ENCODE results near the gene C1orf216.
"Not testable (repeated sequence)": the region's sequence is repeated elsewhere in the genome, so short reads cannot be mapped to it uniquely, and the experiment has no call there.

Gene C1orf216

GRCh38 chr1:35690103-35690502 is 28.6 kb downstream of the C1orf216 start:
- not testable (repeated sequence) for H3K4me3 Mint-ChIP-seq, H3K27ac Mint-ChIP-seq

DNA sequence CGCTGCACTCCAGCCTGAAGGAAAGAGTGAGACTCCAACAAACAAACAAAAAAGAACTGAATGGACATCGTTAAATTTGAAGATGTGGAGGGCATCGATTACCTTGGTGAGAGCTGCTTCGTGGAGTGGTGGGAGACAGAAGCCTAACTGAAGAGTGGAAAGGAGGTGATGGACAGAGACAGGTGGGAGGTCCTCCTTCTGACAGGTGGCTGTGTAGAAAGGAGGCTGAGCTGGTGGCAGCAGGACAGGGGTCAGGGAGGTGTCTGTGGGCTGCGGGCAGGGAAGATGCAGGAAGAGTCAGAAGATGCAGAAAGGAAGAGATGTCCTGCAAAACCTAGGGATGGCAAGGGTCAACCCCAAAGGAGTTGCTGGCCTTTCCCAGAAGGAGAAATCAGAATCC is 30.5 kb downstream of the C1orf216 start:
- Mint-ChIP-seq H3K9me3 (no peaks in the 10 kb centered on the region), H3K4me3 (no peak overlapping the region), H3K27ac (no peak overlapping the region), H3K27me3 (ENCODE audit: low read depth) (peaks cover 40% of the 10 kb centered on the region), H3K4me1 (ENCODE audit: low read depth) (no peaks in the 10 kb centered on the region), H3K36me3 (ENCODE audit: low read depth) (no peaks in the 10 kb centered on the region)
- no peak for DNase-seq (ENCODE audit: low spot score)

More at GRCh38 chr1:35690103-35690502, 28.6 kb downstream of the C1orf216 start:
- not testable (repeated sequence) for H3K4me1 Mint-ChIP-seq (ENCODE audit: low read depth); H3K9me3 Mint-ChIP-seq; DNase-seq (ENCODE audit: low spot score); H3K36me3 Mint-ChIP-seq (ENCODE audit: low read depth)
- H3K27me3 Mint-ChIP-seq (ENCODE audit: low read depth) = peaks cover 32% of the 10 kb centered on the region

DNA sequence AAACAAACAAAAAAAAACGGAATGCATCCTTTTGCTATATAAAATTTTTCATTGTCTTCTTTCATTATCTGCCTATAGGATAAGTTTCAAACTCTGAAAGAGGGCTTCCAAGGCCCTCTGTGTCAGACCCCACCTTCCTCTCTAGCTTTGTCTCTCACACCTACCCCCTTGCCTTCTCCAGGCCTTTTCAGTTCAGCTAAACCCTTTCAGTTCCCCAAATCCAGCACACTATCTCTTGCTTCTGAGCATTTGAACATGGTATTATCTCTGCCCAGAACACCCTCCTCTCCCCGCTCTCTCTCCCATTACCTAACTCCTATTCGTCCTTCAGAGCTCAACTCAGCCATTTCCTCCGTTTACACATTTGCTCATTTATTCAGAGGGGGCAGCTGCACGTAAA is 35.7 kb downstream of the C1orf216 start:
- DNase-seq (ENCODE audit: low spot score) = no peak
- Mint-ChIP-seq H3K9me3 (no peaks in the 10 kb centered on the region), H3K36me3 (ENCODE audit: low read depth) (no peaks in the 10 kb centered on the region), H3K4me1 (ENCODE audit: low read depth) (no peaks in the 10 kb centered on the region), H3K27ac (no peak overlapping the region), H3K27me3 (ENCODE audit: low read depth) (peaks cover 29% of the 10 kb centered on the region), H3K4me3 (no peak overlapping the region)

DNA sequence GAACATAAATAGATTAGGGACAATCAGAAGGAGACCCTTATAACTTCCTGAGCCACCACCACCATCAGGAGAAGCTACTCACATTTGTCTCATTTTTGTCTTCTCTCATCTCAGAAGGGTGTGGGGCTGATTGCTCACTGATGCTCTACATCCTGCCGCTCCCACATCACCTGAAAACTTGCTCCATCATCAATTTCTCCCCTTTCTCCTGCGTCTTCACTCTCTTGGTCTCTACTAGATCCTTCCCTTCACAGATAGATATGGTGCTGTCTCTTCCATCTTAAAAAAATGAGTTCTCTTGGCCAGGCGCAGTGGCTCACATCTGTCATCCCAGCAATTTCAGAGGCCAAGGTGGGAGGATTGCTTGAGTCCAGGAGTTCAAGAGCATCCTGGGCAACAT is 38.4 kb downstream of the C1orf216 start:
- peaks cover 21% of the 10 kb centered on the region for H3K27me3 Mint-ChIP-seq (ENCODE audit: low read depth)
- no peak overlapping the region for H3K4me3 Mint-ChIP-seq
- no peaks in the 10 kb centered on the region for H3K36me3 Mint-ChIP-seq (ENCODE audit: low read depth)
- no peaks in the 10 kb centered on the region for H3K4me1 Mint-ChIP-seq (ENCODE audit: low read depth)
- no peaks in the 10 kb centered on the region for H3K9me3 Mint-ChIP-seq
- no peak for DNase-seq (ENCODE audit: low spot score)
- H3K27ac Mint-ChIP-seq = no peak overlapping the region

- Mint-ChIP-seq H3K4me3 (no peak overlapping the region), H3K27ac (no peak overlapping the region), H3K9me3 (no peaks in the 10 kb centered on the region), H3K4me1 (ENCODE audit: low read depth) (no peaks in the 10 kb centered on the region), H3K36me3 (ENCODE audit: low read depth) (no peaks in the 10 kb centered on the region), H3K27me3 (ENCODE audit: low read depth) (peaks cover 11% of the 10 kb centered on the region)
- DNase-seq (ENCODE audit: low spot score) = no peak
Observed at GRCh38 chr1:35675773-35676172, 42.9 kb downstream of the C1orf216 start.

- Mint-ChIP-seq H3K9me3 (no peaks in the 10 kb centered on the region), H3K27ac (no peak overlapping the region), H3K4me3 (no peak overlapping the region), H3K27me3 (ENCODE audit: low read depth) (peaks cover 14% of the 10 kb centered on the region), H3K4me1 (ENCODE audit: low read depth) (no peaks in the 10 kb centered on the region), H3K36me3 (ENCODE audit: low read depth) (no peaks in the 10 kb centered on the region)
- DNase-seq (ENCODE audit: low spot score) = no peak
Observed at GRCh38 chr1:35674111-35674510, 44.6 kb downstream of the C1orf216 start.

DNA sequence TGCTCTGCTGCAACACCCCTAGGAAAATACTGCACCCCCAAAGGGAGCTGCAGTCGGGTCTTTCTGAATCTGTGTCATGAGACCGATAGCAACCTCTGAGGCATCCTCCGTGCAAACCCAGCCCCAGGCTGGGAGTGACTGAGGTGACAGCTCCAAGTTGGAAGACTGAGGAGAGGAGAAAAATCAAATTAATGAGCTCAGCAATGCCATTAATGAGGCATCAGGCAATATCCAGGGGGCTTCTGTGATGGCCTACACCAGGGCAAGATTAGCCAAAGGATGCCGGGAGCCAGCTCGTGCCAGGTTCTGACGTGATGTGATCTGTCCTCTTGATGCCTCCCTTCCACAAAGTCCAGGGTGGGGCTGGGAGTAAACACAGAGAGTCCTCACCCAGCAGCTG is 46.6 kb downstream of the C1orf216 start:
- no peak overlapping the region for H3K27ac Mint-ChIP-seq
- H3K9me3 Mint-ChIP-seq = no peaks in the 10 kb centered on the region
- H3K4me3 Mint-ChIP-seq = no peak overlapping the region

DNA sequence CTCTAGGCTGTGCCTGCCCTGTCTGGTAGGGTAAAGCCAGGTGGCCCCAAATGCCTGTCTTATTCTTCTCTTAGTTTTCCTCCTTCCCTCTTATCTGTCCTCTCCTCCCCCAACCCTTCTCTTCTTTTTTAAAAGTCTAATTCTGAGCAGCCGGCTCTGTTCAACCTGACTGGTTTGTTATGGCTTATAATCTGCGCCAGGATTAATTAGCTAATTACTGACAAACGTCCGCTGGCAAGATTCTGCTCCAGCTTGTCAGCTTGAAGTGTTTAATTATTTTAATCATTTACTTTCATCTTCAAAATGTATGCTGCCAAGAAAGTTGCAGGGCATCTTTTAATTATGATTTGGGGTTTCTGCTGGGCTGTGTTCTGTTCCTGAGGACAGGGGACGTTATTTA is 50.2 kb downstream of the C1orf216 start:
- DNase-seq (ENCODE audit: low spot score) = no peak
- no peaks in the 10 kb centered on the region for H3K4me1 Mint-ChIP-seq (ENCODE audit: low read depth)
- peaks cover 24% of the 10 kb centered on the region for H3K27me3 Mint-ChIP-seq (ENCODE audit: low read depth)
- H3K4me3 Mint-ChIP-seq = no peak overlapping the region
- no peaks in the 10 kb centered on the region for H3K9me3 Mint-ChIP-seq
- no peaks in the 10 kb centered on the region for H3K36me3 Mint-ChIP-seq (ENCODE audit: low read depth)
- H3K27ac Mint-ChIP-seq = no peak overlapping the region

More for the DNA sequence above, 46.6 kb downstream of the C1orf216 start:
- Mint-ChIP-seq H3K4me1 (ENCODE audit: low read depth) (no peaks in the 10 kb centered on the region), H3K36me3 (ENCODE audit: low read depth) (no peaks in the 10 kb centered on the region), H3K27me3 (ENCODE audit: low read depth) (peaks cover 19% of the 10 kb centered on the region)
- DNase-seq (ENCODE audit: low spot score) = no peak

- Mint-ChIP-seq H3K9me3 (no peaks in the 10 kb centered on the region), H3K36me3 (ENCODE audit: low read depth) (no peaks in the 10 kb centered on the region), H3K27ac (no peak overlapping the region), H3K27me3 (ENCODE audit: low read depth) (peaks cover 18% of the 10 kb centered on the region), H3K4me3 (no peak overlapping the region), H3K4me1 (ENCODE audit: low read depth) (no peaks in the 10 kb centered on the region)
- no peak for DNase-seq (ENCODE audit: low spot score)
Observed at GRCh38 chr1:35666916-35667315, 51.8 kb downstream of the C1orf216 start.

DNA sequence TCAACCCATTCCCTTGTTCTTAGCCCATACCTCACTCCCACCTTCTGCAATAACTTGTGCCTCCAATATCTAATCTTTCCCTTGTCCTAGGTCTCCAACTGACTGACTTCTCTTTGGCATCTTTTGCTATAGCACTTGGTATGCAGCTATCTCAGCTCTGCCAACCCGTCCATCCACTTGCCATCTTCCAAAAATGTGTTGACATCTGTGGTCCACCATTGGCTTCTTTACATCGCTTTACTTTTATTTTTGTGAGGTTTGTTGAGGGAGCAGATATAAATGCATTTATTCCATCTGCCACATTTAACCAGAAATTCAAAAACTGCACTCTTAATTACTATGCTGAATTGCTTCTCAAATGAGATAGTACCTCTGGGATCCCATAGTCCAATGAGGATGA is 52.5 kb downstream of the C1orf216 start:
- Mint-ChIP-seq H3K36me3 (ENCODE audit: low read depth) (no peaks in the 10 kb centered on the region), H3K9me3 (no peaks in the 10 kb centered on the region), H3K4me3 (no peak overlapping the region), H3K27me3 (ENCODE audit: low read depth) (peaks cover 18% of the 10 kb centered on the region), H3K4me1 (ENCODE audit: low read depth) (no peaks in the 10 kb centered on the region), H3K27ac (no peak overlapping the region)
- no peak for DNase-seq (ENCODE audit: low spot score)

Measured in T-helper 2 cell treated with Interferon-gamma antibody and Interleukin-4, amounts not matched to agents 5 μg/mL and 100 μg/mL, for 36 hours (primary cell).